HK-2 (cell line): ENCODE measurements around the gene ZBTB14.

Experiments
- DNase-seq: peaks from one replicate; pipeline ENCODE4 v3.0.0-alpha.2; 2018; ENCODE audit not compliant: unreplicated experiment

Gene ZBTB14

GRCh38 chr18:5295231-5295920 is at the start of gene ZBTB14:
Gene ZBTB14, minus strand, starts transcription at chr18:5295726. Its CDS starts 2,480 bp downstream, at chr18:5293246.
- peak; percentile 30 for DNase-seq

- no peak for DNase-seq
These were observed 43.8 kb upstream of the ZBTB14 start for GRCh38 chr18:5339202-5339834.

- DNase-seq, result no peak
These were observed 39.0 kb upstream of the ZBTB14 start for GRCh38 chr18:5334456-5335075.

GRCh38 chr18:5318061-5318700 is 22.7 kb upstream of the ZBTB14 start:
- no peak for DNase-seq

GRCh38 chr18:5317186-5317585 is 21.7 kb upstream of the ZBTB14 start:
- DNase-seq, result no peak

GRCh38 chr18:5315838-5316237 is 20.3 kb upstream of the ZBTB14 start:
- DNase-seq, result no peak

- no peak for DNase-seq
These were observed 15.9 kb upstream of the ZBTB14 start for GRCh38 chr18:5311301-5311989.

GRCh38 chr18:5309888-5310470 is 14.5 kb upstream of the ZBTB14 start:
- DNase-seq, result no peak

GRCh38 chr18:5305835-5306234 is 10.3 kb upstream of the ZBTB14 start:
- no peak for DNase-seq

GRCh38 chr18:5304232-5304631 is 8.7 kb upstream of the ZBTB14 start:
- DNase-seq, result no peak

GRCh38 chr18:5303636-5304035 is 8.1 kb upstream of the ZBTB14 start:
- DNase-seq, result no peak

- no peak for DNase-seq
These were observed 7.1 kb upstream of the ZBTB14 start for GRCh38 chr18:5302606-5303005.

GRCh38 chr18:5300476-5301010 is 5.0 kb upstream of the ZBTB14 start:
- DNase-seq, result no peak

GRCh38 chr18:5298156-5298852 is 2.8 kb upstream of the ZBTB14 start:
- DNase-seq, result no peak

GRCh38 chr18:5297597-5297996 is 2.1 kb upstream of the ZBTB14 start:
- no peak for DNase-seq

- peak; percentile 76 for DNase-seq
These were observed 1.3 kb upstream of the ZBTB14 start for GRCh38 chr18:5296706-5297320.

GRCh38 chr18:5295981-5296705 is 617 bp upstream of the ZBTB14 start:
- DNase-seq, result peak; percentile 87

- peak; percentile 42 for DNase-seq
These were observed 882 bp downstream of the ZBTB14 start for GRCh38 chr18:5294457-5295230.

GRCh38 chr18:5294113-5294456 is 1.4 kb downstream of the ZBTB14 start:
- no peak for DNase-seq
